HG03342 (cell line): ENCODE data around the gene TPRG1.

Experiments used
- ATAC-seq: cut with Tn5 transposase; IDR thresholded peaks from one replicate; pipeline ENCODE4 v1.9.1; 2021; ENCODE audit warnings: mild to moderate bottlenecking, moderate library complexity; ENCODE audit not compliant: unreplicated experiment

Gene TPRG1

GRCh38 chr3:189349772-189350171 lies 178.0 kb downstream of the TPRG1 start:
- ATAC-seq: no peak

- ATAC-seq: no peak
Measured at GRCh38 chr3:189353318-189353965, 181.7 kb downstream of the TPRG1 start.

- no peak for ATAC-seq
Measured at GRCh38 chr3:189353988-189354889, 182.5 kb downstream of the TPRG1 start.

GRCh38 chr3:189355115-189355480 lies 183.3 kb downstream of the TPRG1 start:
- no peak for ATAC-seq

- ATAC-seq: no peak
Measured at GRCh38 chr3:189355481-189356201, 183.9 kb downstream of the TPRG1 start.

- no peak for ATAC-seq
Measured at GRCh38 chr3:189360291-189360690, 188.5 kb downstream of the TPRG1 start.

GRCh38 chr3:189361103-189361835 lies 189.5 kb downstream of the TPRG1 start:
- ATAC-seq: no peak

GRCh38 chr3:189363590-189364255 lies 192.0 kb downstream of the TPRG1 start:
- ATAC-seq: no peak

- no peak for ATAC-seq
Measured at GRCh38 chr3:189365609-189366564, 194.1 kb downstream of the TPRG1 start.

GRCh38 chr3:189368384-189368783 lies 196.6 kb downstream of the TPRG1 start:
- ATAC-seq: no peak

- no peak for ATAC-seq
Measured at GRCh38 chr3:189369636-189370035, 197.9 kb downstream of the TPRG1 start.

GRCh38 chr3:189372243-189372642 lies 200.5 kb downstream of the TPRG1 start:
- ATAC-seq: no peak
